Prostate gland (tissue), 2 donors: ENCODE data around the gene TRPC4. TPM values are rescaled to one million over a fixed set of nuclear protein-coding genes. Genes with fewer than 3 reads are reported as not detected.

Source experiments
- DNase-seq: peaks from one replicate; pipeline ENCODE4 v3.0.0-alpha.2; 2019; ENCODE audit warnings: low spot score
- H3K27ac ChIP-seq, 2 donors: fragments of 200-600 bp; sonication (generic); 2 replicates each; pipeline ENCODE4 v1.5.1; 2017 to 2019
- H3K27me3 ChIP-seq: fragments of 200-600 bp; sonication (generic); replicated peaks from 2 replicates; pipeline ENCODE4 v1.5.1; 2019; ENCODE audit not compliant: insufficient read depth
- H3K36me3 ChIP-seq, 2 donors: fragments of 200-600 bp; sonication (generic); 1 replicate in 1 of 2; 2 replicates in 1 of 2; pipeline versions ENCODE4 v1.5.1 to v1.8.1; 2017 to 2019
- H3K4me1 ChIP-seq: fragments of 200-600 bp; sonication (generic); replicated peaks from 2 replicates; pipeline ENCODE4 v1.5.1; 2019
- H3K4me3 ChIP-seq, 2 donors: fragments of 200-600 bp; sonication (generic); 2 replicates each; pipeline ENCODE4 v1.5.1; 2017 to 2019
- H3K9me3 ChIP-seq: fragments of 200-600 bp; sonication (generic); 2 replicates; pipeline ENCODE4 v1.5.1; 2017
- CTCF ChIP-seq, 4 experiments: fragments of 200-600 bp in 2 of 4; fragments of 450-650 bp in 2 of 4; sonication (generic) in 2 of 4; IDR thresholded peaks; 1 replicate in 3 of 4; 2 replicates in 1 of 4; pipeline ENCODE4 v1.5.1; 2016 to 2019; ENCODE audit warnings: antibody characterized with exemption in 4 of 4, mild to moderate bottlenecking in 2 of 4, moderate library complexity in 2 of 4
- POLR2A ChIP-seq: fragments of 450-650 bp; IDR thresholded peaks from one replicate; pipeline ENCODE4 v1.6.1; 2016; ENCODE audit warnings: antibody characterized with exemption, mild to moderate bottlenecking
- POLR2AphosphoS5 ChIP-seq: sonication (generic); formaldehyde crosslinking; IDR thresholded peaks from one replicate; pipeline ENCODE4 v1.6.1; 2017; ENCODE audit warnings: antibody characterized with exemption
- WGBS: methylation state at CpG from one replicate; pipeline ENCODE4 v1.1.5; 2018; 5-methylcytosine and 5-hydroxymethylcytosine counted together
- intact Hi-C: fragments of 100-400 bp; cut with DNase I; formaldehyde crosslinking; loops from one replicate; pipeline ENCODE4 v1.14.2; 2022
- total RNA-seq, 2 donors: library from RNA; depleted of rRNA; stranded (reverse); fragments of >200 nt; gene quantifications; one replicate each; pipeline ENCODE4 v1.1.0, GENCODE V29; 2016

The TRPC4 gene
- total RNA-seq, 2 donors from 2014 or later = 2.4 to 4.0 TPM

- Histone ChIP-seq H3K27ac (no peak overlapping the region), H3K9me3 (no peaks in the 10 kb centered on the region), H3K4me1 (no peaks in the 10 kb centered on the region), H3K4me3 (no peak overlapping the region), H3K27me3 (no peaks in the 10 kb centered on the region), H3K36me3 (no peaks in the 10 kb centered on the region)
- 53% methylated on average over 3 of the region's 3 CpGs for WGBS
- DNase-seq = no peak
- intact Hi-C loops = no loop called here
- TF ChIP-seq POLR2AphosphoS5 (no peak), POLR2A (no peak), CTCF (IDR thresholded peaks at IDR 0.05) (no peak)
These were observed 9.3 kb upstream of the TRPC4 start for GRCh38 chr13:37878921-37879320.

GRCh38 chr13:37878496-37878895, 8.9 kb upstream of the TRPC4 start:
- intact Hi-C loops = no loop called here

DNA sequence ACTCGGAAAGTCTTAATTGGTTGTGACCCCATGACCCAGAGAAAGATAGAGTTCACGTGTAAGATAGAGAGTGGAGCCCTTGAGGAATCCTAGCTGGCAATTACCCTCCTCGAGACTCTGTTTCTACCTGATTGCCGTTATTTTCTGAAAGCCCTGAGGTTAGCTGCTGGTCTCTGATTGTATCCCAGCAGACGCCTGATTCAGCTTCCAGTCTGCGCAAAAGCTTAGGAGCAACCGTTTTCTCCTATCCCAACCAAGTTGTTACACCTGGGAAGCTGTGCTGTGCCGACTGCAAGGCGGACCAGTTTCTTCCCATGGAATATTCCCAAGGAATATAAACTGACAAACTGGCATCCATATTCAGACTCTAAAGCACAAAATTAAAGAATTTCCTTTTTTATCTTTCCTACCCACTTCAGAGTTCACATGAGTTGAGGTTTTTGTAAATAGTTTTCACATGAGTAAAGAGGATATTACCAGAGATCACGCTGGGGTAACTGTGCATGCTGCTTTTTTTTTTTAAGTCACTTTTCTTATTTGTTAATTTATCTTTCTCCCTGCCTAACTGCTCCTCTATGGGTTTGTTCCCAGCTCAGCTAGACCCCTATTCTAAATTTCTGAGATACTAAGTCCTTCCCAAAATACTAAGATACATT, 1.5 kb upstream of the TRPC4 start:
- no peak for DNase-seq
- Histone ChIP-seq H3K4me1 (peaks cover 7% of the 10 kb centered on the region), H3K36me3 (no peaks in the 10 kb centered on the region), H3K27ac (peak overlapping the region in 1 of 2 donors; percentile 63), H3K27me3 (no peaks in the 10 kb centered on the region), H3K4me3 (peak overlapping the region in 1 of 2 donors; percentile 46), H3K9me3 (no peaks in the 10 kb centered on the region)
- TF ChIP-seq POLR2AphosphoS5 (no peak), CTCF (IDR thresholded peaks at IDR 0.05) (no peak), POLR2A (no peak)
- WGBS = 40% methylated on average over 10 of the region's 10 CpGs
- intact Hi-C loops = no loop called here

More at GRCh38 chr13:37878496-37878895, 8.9 kb upstream of the TRPC4 start:
- WGBS = 87% methylated on average over 1 of the region's 1 CpG
- Histone ChIP-seq H3K27ac (no peak overlapping the region), H3K4me1 (no peaks in the 10 kb centered on the region), H3K27me3 (no peaks in the 10 kb centered on the region), H3K4me3 (no peak overlapping the region), H3K9me3 (no peaks in the 10 kb centered on the region), H3K36me3 (no peaks in the 10 kb centered on the region)
- TF ChIP-seq POLR2AphosphoS5 = no peak
- TF ChIP-seq POLR2A = no peak
- no peak for TF ChIP-seq CTCF (IDR thresholded peaks at IDR 0.05)
- no peak for DNase-seq

DNA sequence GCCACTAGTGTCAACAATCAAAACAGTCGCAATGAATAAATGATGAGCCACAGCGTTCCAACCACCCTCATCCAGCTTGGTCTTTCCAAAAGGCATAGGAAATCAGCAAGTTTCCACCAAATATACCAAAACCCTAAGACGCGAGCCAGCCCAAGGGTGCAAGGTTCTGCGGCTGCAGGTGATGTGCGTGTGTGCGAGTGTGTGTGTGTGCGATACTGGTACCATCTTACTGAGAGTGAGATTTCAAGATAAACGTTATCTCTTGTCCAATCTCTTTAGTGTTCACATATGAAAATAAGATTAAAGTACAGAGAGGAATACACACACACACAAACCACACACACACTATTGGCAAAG, 895 bp upstream of the TRPC4 start:
- peaks cover 7% of the 10 kb centered on the region for H3K4me1 ChIP-seq
- 42% methylated on average over 9 of the region's 9 CpGs for WGBS
- DNase-seq = no peak
- H3K9me3 ChIP-seq = no peaks in the 10 kb centered on the region
- TF ChIP-seq CTCF (IDR thresholded peaks at IDR 0.05) (no peak), POLR2AphosphoS5 (no peak), POLR2A (no peak)
- peak overlapping the region; percentile 35 to 46 for H3K4me3 ChIP-seq
- H3K36me3 ChIP-seq = no peaks in the 10 kb centered on the region
- peak overlapping the region in 1 of 2 donors; percentile 63 for H3K27ac ChIP-seq
- no peaks in the 10 kb centered on the region for H3K27me3 ChIP-seq
- intact Hi-C loops = no loop called here

- peaks cover 7% of the 10 kb centered on the region for H3K4me1 ChIP-seq
- intact Hi-C loops = no loop called here
- H3K27me3 ChIP-seq = no peaks in the 10 kb centered on the region
- WGBS = 0% methylated on average over 19 of the region's 19 CpGs
- H3K27ac ChIP-seq = peak overlapping the region; percentile 59 to 63
- no peaks in the 10 kb centered on the region for H3K9me3 ChIP-seq
- H3K36me3 ChIP-seq = no peaks in the 10 kb centered on the region
- H3K4me3 ChIP-seq = peak overlapping the region; percentile 35 to 46
- no peak for TF ChIP-seq POLR2A
- no peak for TF ChIP-seq CTCF (IDR thresholded peaks at IDR 0.05)
- TF ChIP-seq POLR2AphosphoS5 = no peak
- DNase-seq = no peak
These were observed 141 bp downstream of the TRPC4 start for GRCh38 chr13:37869506-37869755.
